ENCODE results near the gene CAND1.

DNA sequence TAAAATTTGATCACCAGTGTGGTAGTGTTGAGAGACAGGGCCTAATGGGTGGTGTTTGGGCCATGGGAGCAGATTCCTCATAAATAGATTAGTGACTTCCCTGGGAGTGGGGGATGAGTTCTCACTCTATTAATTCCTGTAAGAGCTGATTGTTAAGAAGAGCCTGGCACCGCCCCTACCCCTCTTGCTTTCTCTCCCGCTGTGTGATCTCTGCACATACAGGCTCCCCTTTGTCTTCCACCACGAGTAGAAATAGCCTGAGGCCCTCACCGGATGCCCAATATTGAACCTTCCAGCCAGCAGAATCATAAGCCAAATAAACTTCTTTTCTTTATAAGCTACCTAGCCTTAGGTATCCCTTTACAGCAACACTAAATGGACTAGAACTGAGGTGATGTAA lies 31.9 kb upstream of the CAND1 start:
- TF ChIP-seq, protein P1, sequence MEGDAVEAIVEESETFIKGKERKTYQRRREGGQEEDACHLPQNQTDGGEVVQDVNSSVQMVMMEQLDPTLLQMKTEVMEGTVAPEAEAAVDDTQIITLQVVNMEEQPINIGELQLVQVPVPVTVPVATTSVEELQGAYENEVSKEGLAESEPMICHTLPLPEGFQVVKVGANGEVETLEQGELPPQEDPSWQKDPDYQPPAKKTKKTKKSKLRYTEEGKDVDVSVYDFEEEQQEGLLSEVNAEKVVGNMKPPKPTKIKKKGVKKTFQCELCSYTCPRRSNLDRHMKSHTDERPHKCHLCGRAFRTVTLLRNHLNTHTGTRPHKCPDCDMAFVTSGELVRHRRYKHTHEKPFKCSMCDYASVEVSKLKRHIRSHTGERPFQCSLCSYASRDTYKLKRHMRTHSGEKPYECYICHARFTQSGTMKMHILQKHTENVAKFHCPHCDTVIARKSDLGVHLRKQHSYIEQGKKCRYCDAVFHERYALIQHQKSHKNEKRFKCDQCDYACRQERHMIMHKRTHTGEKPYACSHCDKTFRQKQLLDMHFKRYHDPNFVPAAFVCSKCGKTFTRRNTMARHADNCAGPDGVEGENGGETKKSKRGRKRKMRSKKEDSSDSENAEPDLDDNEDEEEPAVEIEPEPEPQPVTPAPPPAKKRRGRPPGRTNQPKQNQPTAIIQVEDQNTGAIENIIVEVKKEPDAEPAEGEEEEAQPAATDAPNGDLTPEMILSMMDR (conservative IDR thresholded peaks at IDR 0.05; ENCODE audit: low read length): no peak
- TF ChIP-seq EZH2phosphoT487 (IDR thresholded peaks at IDR 0.05; ENCODE audit: borderline replicate concordance): no peak
